HepG2 (cell line): ENCODE results near the gene CALML6. TPM values are rescaled to one million over a fixed set of nuclear protein-coding genes. Genes with fewer than 3 reads are reported as not detected.

Experiments
- ETV5 ChIP-seq: IDR thresholded peaks from 2 replicates; pipeline ENCODE4 v1.6.1; 2018; ENCODE audit warnings: missing biosample characterization, missing genetic modification reagents, inconsistent platforms, borderline replicate concordance
- KLF15 ChIP-seq: sonication (generic); formaldehyde crosslinking; IDR thresholded peaks from 2 replicates; pipeline ENCODE4 v1.8.1; 2023; ENCODE audit warnings: borderline replicate concordance, mild to moderate bottlenecking, inconsistent platforms, missing genetic modification reagents, mixed read lengths
- PAF1 ChIP-seq: IDR thresholded peaks from 2 replicates; pipeline ENCODE4 v1.6.1; 2016; ENCODE audit warnings: missing genetic modification reagents, missing compliant biosample characterization
- REL ChIP-seq: sonication (generic); formaldehyde crosslinking; conservative IDR thresholded peaks from 2 replicates; pipeline ENCODE4 v1.8.0; 2022; ENCODE audit warnings: mild to moderate bottlenecking, missing genetic modification reagents, moderate library complexity
- THAP11 ChIP-seq: IDR thresholded peaks from 2 replicates; pipeline ENCODE4 v1.6.1; 2016; ENCODE audit warnings: missing biosample characterization, missing genetic modification reagents
- ZIK1 ChIP-seq: sonication (generic); formaldehyde crosslinking; IDR thresholded peaks from 2 replicates; pipeline ENCODE4 v1.5.0; 2020; ENCODE audit warnings: mild to moderate bottlenecking, low read depth, missing genetic modification reagents, borderline replicate concordance
- ZKSCAN5 ChIP-seq: sonication (generic); formaldehyde crosslinking; IDR thresholded peaks from 2 replicates; pipeline ENCODE4 v1.5.1; 2020; ENCODE audit warnings: mild to moderate bottlenecking, missing genetic modification reagents
- ZNF772 ChIP-seq: sonication (generic); formaldehyde crosslinking; IDR thresholded peaks from 2 replicates; pipeline ENCODE4 v1.5.0; 2020; ENCODE audit warnings: mild to moderate bottlenecking, missing genetic modification reagents
- polyA plus RNA-seq, 8 experiments: library from polyadenylated mRNA; depleted of rRNA in 3 of 8; stranded (reverse) in 7 of 8; unstranded in 1 of 8; fragments of >200 nt; fragmentation: Illumina TruSeq in 4 of 8; extraction: Trizol in 4 of 8; gene quantifications; 2 replicates each; pipeline versions ENCODE4 v1.2.1 to v1.2.3, GENCODE V29; 2011 to 2016; ENCODE audit warnings: low read depth in 4 of 8, missing spikeins in 1 of 8, mixed read lengths in 1 of 8; ENCODE audit not compliant: insufficient read depth in 1 of 8
- total RNA-seq, 5 experiments: library from RNA; depleted of rRNA; stranded (reverse); fragments of >200 nt; fragmentation: Illumina TruSeq; extraction: Trizol; gene quantifications; 2 replicates each; pipeline ENCODE4 v1.2.3, GENCODE V29; 2016; ENCODE audit warnings: low read depth in 1 of 5
- TF ChIP-seq, protein P1 (sequence below), 2 experiments: IDR thresholded peaks; 2 replicates each; pipeline ENCODE4 v1.6.1; 2011 to 2012; ENCODE audit warnings: low read length in 2 of 2, borderline replicate concordance in 1 of 2, low read depth in 1 of 2, mild to moderate bottlenecking in 1 of 2, moderate library complexity in 1 of 2
- TF ChIP-seq, protein P2 (sequence below): sonication (generic); formaldehyde crosslinking; IDR thresholded peaks from 2 replicates; pipeline ENCODE4; 2020; ENCODE audit warnings: missing genetic modification reagents, mild to moderate bottlenecking, borderline replicate concordance
- TF ChIP-seq, protein P3 (sequence below): sonication (generic); formaldehyde crosslinking; IDR thresholded peaks from 2 replicates; pipeline ENCODE4 v1.8.0; 2022; ENCODE audit warnings: missing genetic modification reagents, mild to moderate bottlenecking, inconsistent platforms, borderline replicate concordance
- TF ChIP-seq, protein P4 (sequence below): sonication (generic); formaldehyde crosslinking; IDR thresholded peaks from 2 replicates; pipeline ENCODE4 v1.4.0; 2020; ENCODE audit warnings: missing genetic modification reagents

Gene CALML6
- total and polyA plus RNA-seq, 2 of the 13 experiments (the other 11 are each of a cell fraction or from before 2014, with no cell fraction given): 0.11 to 0.12 TPM

DNA sequence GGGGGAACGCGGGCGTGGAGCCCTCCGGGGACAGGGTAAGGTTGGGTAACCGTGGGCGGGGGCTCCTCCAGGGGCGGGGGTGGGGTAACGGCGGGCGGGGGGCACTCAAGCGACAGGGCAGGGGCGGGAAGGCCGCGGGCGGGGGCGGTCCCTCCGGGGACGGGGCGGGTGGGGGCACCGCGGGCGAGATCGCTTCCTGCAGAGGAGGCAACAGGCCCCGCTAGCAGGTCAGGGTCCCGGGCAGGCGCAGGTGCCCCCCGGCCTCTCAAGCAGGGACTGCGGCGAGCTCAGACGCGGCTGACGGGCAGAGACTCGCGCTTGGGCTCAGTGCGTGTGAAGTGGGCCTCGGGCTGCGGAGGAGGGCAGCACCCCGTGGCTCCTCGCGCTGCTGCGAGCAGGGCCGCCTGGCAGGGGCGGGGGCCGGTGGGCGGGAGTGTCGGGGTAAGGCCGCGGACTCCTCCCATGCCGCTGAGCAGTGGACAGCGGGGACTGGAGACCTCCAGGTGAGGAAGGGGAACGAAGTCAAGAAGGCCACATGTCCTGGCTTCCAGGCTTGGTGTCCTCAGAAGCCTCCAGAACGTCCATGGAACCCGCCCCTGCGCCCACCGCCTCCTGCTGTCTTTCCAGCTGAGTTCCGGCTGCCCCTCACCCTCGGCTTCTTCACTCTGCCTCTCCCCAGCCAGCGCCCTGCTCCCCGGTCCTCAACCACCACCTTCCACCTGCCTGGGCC is 23.5 kb upstream of the CALML6 start (continued):
- TF ChIP-seq, protein P1, sequence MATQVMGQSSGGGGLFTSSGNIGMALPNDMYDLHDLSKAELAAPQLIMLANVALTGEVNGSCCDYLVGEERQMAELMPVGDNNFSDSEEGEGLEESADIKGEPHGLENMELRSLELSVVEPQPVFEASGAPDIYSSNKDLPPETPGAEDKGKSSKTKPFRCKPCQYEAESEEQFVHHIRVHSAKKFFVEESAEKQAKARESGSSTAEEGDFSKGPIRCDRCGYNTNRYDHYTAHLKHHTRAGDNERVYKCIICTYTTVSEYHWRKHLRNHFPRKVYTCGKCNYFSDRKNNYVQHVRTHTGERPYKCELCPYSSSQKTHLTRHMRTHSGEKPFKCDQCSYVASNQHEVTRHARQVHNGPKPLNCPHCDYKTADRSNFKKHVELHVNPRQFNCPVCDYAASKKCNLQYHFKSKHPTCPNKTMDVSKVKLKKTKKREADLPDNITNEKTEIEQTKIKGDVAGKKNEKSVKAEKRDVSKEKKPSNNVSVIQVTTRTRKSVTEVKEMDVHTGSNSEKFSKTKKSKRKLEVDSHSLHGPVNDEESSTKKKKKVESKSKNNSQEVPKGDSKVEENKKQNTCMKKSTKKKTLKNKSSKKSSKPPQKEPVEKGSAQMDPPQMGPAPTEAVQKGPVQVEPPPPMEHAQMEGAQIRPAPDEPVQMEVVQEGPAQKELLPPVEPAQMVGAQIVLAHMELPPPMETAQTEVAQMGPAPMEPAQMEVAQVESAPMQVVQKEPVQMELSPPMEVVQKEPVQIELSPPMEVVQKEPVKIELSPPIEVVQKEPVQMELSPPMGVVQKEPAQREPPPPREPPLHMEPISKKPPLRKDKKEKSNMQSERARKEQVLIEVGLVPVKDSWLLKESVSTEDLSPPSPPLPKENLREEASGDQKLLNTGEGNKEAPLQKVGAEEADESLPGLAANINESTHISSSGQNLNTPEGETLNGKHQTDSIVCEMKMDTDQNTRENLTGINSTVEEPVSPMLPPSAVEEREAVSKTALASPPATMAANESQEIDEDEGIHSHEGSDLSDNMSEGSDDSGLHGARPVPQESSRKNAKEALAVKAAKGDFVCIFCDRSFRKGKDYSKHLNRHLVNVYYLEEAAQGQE (IDR thresholded peaks at IDR 0.05; ENCODE audit: borderline replicate concordance in 1 of 2, low read depth in 1 of 2, low read length in 2 of 2): peak in 1 of 2 experiments; percentile 27; a peak in 1 of 4 replicates
- TF ChIP-seq KLF15 (CRISPR knock-in tag): no peak
- TF ChIP-seq, protein P2, sequence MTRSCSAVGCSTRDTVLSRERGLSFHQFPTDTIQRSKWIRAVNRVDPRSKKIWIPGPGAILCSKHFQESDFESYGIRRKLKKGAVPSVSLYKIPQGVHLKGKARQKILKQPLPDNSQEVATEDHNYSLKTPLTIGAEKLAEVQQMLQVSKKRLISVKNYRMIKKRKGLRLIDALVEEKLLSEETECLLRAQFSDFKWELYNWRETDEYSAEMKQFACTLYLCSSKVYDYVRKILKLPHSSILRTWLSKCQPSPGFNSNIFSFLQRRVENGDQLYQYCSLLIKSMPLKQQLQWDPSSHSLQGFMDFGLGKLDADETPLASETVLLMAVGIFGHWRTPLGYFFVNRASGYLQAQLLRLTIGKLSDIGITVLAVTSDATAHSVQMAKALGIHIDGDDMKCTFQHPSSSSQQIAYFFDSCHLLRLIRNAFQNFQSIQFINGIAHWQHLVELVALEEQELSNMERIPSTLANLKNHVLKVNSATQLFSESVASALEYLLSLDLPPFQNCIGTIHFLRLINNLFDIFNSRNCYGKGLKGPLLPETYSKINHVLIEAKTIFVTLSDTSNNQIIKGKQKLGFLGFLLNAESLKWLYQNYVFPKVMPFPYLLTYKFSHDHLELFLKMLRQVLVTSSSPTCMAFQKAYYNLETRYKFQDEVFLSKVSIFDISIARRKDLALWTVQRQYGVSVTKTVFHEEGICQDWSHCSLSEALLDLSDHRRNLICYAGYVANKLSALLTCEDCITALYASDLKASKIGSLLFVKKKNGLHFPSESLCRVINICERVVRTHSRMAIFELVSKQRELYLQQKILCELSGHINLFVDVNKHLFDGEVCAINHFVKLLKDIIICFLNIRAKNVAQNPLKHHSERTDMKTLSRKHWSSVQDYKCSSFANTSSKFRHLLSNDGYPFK: peak; percentile 31; the same call in 1 of the 2 replicates
- TF ChIP-seq, protein P3, sequence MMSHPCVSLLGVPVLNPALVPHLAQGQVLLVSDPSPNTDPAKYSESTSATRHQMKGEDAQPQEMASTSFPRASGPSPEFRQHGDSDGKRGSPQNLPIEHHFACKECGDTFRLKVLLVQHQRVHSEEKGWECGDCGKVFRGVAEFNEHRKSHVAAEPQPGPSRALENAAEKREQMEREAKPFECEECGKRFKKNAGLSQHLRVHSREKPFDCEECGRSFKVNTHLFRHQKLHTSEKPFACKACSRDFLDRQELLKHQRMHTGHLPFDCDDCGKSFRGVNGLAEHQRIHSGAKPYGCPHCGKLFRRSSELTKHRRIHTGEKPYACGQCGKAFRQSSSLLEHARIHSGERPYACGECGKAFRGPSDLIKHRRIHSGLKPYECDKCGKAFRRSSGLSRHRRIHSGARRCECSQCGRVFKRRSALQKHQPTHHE (CRISPR knock-in tag): no peak
- 0 out of 2 replicates have a peak, but pooled peaks have one; percentile 15 for TF ChIP-seq THAP11 (CRISPR knock-in tag)
- TF ChIP-seq, protein P4, sequence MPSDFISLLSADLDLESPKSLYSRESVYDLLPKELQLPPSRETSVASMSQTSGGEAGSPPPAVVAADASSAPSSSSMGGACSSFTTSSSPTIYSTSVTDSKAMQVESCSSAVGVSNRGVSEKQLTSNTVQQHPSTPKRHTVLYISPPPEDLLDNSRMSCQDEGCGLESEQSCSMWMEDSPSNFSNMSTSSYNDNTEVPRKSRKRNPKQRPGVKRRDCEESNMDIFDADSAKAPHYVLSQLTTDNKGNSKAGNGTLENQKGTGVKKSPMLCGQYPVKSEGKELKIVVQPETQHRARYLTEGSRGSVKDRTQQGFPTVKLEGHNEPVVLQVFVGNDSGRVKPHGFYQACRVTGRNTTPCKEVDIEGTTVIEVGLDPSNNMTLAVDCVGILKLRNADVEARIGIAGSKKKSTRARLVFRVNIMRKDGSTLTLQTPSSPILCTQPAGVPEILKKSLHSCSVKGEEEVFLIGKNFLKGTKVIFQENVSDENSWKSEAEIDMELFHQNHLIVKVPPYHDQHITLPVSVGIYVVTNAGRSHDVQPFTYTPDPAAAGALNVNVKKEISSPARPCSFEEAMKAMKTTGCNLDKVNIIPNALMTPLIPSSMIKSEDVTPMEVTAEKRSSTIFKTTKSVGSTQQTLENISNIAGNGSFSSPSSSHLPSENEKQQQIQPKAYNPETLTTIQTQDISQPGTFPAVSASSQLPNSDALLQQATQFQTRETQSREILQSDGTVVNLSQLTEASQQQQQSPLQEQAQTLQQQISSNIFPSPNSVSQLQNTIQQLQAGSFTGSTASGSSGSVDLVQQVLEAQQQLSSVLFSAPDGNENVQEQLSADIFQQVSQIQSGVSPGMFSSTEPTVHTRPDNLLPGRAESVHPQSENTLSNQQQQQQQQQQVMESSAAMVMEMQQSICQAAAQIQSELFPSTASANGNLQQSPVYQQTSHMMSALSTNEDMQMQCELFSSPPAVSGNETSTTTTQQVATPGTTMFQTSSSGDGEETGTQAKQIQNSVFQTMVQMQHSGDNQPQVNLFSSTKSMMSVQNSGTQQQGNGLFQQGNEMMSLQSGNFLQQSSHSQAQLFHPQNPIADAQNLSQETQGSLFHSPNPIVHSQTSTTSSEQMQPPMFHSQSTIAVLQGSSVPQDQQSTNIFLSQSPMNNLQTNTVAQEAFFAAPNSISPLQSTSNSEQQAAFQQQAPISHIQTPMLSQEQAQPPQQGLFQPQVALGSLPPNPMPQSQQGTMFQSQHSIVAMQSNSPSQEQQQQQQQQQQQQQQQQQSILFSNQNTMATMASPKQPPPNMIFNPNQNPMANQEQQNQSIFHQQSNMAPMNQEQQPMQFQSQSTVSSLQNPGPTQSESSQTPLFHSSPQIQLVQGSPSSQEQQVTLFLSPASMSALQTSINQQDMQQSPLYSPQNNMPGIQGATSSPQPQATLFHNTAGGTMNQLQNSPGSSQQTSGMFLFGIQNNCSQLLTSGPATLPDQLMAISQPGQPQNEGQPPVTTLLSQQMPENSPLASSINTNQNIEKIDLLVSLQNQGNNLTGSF (CRISPR knock-in tag): no peak
- 0 out of 2 replicates have a peak, but pooled peaks have one; percentile 26 for TF ChIP-seq ETV5
- no peak for TF ChIP-seq ZKSCAN5 (CRISPR knock-in tag)
- TF ChIP-seq PAF1 (CRISPR knock-in tag): no peak
- TF ChIP-seq ZNF772 (CRISPR knock-in tag): peak; percentile 2; the same call in 1 of the 2 replicates
- no peak for TF ChIP-seq ZIK1 (CRISPR knock-in tag)
- no peak for TF ChIP-seq REL
